Measurements from ENCODE around the gene IL1RAPL2. TPM values are rescaled to one million over a fixed set of nuclear protein-coding genes. Genes with fewer than 3 reads are reported as not detected.

IL1RAPL2 gene
- total and polyA plus RNA-seq, 2 of the 8 experiments (the other 6 are each of a cell fraction or from before 2014, with no cell fraction given): 0.20 to 1.3 TPM

- FAIRE-seq: no peak
- H3K23ac ChIP-seq (ENCODE audit: insufficient read length): no peak overlapping the region
- TF ChIP-seq RNF2 (IDR thresholded peaks at IDR 0.05; ENCODE audit: borderline replicate concordance, low read depth, low read length, missing control alignments, poor library complexity, severe bottlenecking) (no peak), RAD21 (IDR thresholded peaks at IDR 0.05 in 1 of 2, conservative IDR thresholded peaks at IDR 0.05 in 1 of 2; ENCODE audit: low read depth in 2 of 2, low read length in 2 of 2) (no peak)
These were observed 892.8 kb downstream of the IL1RAPL2 start for GRCh38 chrX:105458846-105459245.

More at GRCh38 chrX:105458846-105459245, 892.8 kb downstream of the IL1RAPL2 start:
- Histone ChIP-seq H2BK12ac (ENCODE audit: low read depth, low read length) (no peak overlapping the region), H2AFZ (ENCODE audit: low read length) (no peak overlapping the region), H2BK15ac (ENCODE audit: low read length) (no peak overlapping the region), H3K14ac (ENCODE audit: insufficient read length) (no peak overlapping the region), H2BK20ac (ENCODE audit: low read length) (no peak overlapping the region), H3K79me1 (ENCODE audit: low read depth, low read length) (no peaks in the 10 kb centered on the region), H3K4me1 (replicated peaks in 1 of 4; ENCODE audit: control insufficient read depth in 3 of 4, insufficient read depth in 4 of 4, low read length in 3 of 4) (no peaks in the 10 kb centered on the region), H4K91ac (replicated peaks; ENCODE audit: insufficient read length, low read length) (no peak overlapping the region), H3K36me3 (ENCODE audit: control insufficient read depth in 2 of 4, insufficient read depth in 4 of 4, low read length in 3 of 4) (no peaks in the 10 kb centered on the region), H3K9ac (replicated peaks in 1 of 4; ENCODE audit: extremely low read depth in 1 of 4, low read depth in 3 of 4, low read length in 3 of 4) (no peak overlapping the region), H2AK5ac (ENCODE audit: low read depth, low read length) (no peak overlapping the region), H3K4me2 (ENCODE audit: insufficient read depth in 1 of 2, low read depth in 2 of 2, low read length in 2 of 2) (no peak overlapping the region), H4K20me1 (replicated peaks in 1 of 2; ENCODE audit: control insufficient read depth in 1 of 2, insufficient read depth in 2 of 2, low read length in 2 of 2) (no peaks in the 10 kb centered on the region), H3K4me3 (ENCODE audit: extremely low read depth in 1 of 4, insufficient read depth in 2 of 4, low read depth in 3 of 4, low read length in 4 of 4) (no peak overlapping the region), H4K8ac (ENCODE audit: extremely low read depth, insufficient read depth, low read length) (no peak overlapping the region), H3K18ac (ENCODE audit: extremely low read depth, low read length) (no peak overlapping the region), H3K27me3 (replicated peaks in 1 of 4; ENCODE audit: control insufficient read depth in 3 of 4, extremely low read depth in 1 of 4, insufficient read depth in 3 of 4, low read length in 3 of 4) (no peaks in the 10 kb centered on the region), H2BK5ac (ENCODE audit: low read depth, low read length) (no peak overlapping the region), H4K5ac (ENCODE audit: insufficient read length, low read depth, low read length) (no peak overlapping the region), H3K79me2 (ENCODE audit: control insufficient read depth in 1 of 2, insufficient read depth in 2 of 2, low read length in 2 of 2) (no peaks in the 10 kb centered on the region), H3K23me2 (ENCODE audit: low read depth, low read length) (no peaks in the 10 kb centered on the region), H2BK120ac (replicated peaks; ENCODE audit: low read depth, low read length) (no peak overlapping the region), H3K27ac (ENCODE audit: low read depth, low read length) (no peak overlapping the region), H3K4ac (replicated peaks; ENCODE audit: insufficient read length, low read depth, low read length) (no peak overlapping the region), H3K56ac (replicated peaks; ENCODE audit: insufficient read length, low read depth, low read length) (no peak overlapping the region), H3K9me3 (ENCODE audit: insufficient read depth in 2 of 2, low read depth in 1 of 2, low read length in 1 of 2) (no peaks in the 10 kb centered on the region)
- ChIA-PET CTCF (ENCODE audit: partially characterized antibody) (interaction anchor here (0.6 kb wide), 1 partner anchor 16 kb away, joined by 3 read pairs; no protein-coding TSS in a partner anchor), POLR2A (ENCODE audit: partially characterized antibody) (no interaction called here)
- WGBS, 2 experiments (ENCODE audit: extremely low coverage in 1 of 2, insufficient coverage in 1 of 2, insufficient read length in 1 of 2, insufficient replicate concordance in 2 of 2, low coverage in 1 of 2, low lambda C conversion rate in 2 of 2, missing lambda C conversion rate in 1 of 2): 78% methylated on average over 3 of the region's 3 CpGs; no CpG with 5 or more reads in 1 of the 2 experiments
- no peak for DNase-seq (ENCODE audit: low read depth in 1 of 2, low spot score in 2 of 2)

All from H1 (cell line).